HG03571 (cell line): Measurements from ENCODE around the gene DNM3.

Experiments
- ATAC-seq: cut with Tn5 transposase; IDR thresholded peaks from one replicate; pipeline ENCODE4 v1.9.1; 2021; ENCODE audit not compliant: unreplicated experiment

Gene DNM3

DNA sequence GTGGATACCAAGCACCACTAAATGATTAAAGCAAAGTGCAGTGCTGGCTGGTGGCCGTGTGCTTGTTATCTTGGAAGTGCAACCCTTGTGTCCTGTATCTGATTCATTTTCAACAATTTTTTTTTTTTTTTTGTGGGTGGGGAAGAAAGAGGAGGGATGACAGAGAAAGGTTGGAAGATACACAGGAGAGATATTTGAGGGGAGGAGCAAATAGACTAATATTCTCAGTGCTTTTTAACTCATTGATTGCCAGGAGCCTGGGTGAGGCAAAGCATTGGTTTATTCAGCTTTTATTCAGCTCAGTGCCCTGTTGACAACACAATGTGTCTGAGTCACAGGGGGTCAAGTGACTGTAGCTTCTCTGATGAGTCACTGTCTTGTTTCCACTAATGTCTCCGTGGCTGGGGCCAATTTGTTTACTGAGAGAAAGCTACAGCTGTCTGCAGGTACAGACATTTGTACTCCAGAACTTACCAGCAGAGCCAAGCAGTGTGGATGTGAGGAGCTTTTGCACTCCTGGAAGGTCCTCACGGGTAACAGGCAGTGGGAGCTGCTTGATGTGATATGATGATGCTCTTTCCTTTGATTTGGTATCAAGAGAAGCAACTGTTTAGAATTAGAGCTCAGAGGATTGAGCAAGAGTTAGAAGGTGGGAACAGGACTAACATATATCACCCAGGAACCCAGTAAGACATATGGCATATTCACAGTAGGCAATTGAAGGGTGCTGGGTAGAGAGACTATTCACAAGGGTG, 23.6 kb upstream of the DNM3 start:
- no peak for ATAC-seq

DNA sequence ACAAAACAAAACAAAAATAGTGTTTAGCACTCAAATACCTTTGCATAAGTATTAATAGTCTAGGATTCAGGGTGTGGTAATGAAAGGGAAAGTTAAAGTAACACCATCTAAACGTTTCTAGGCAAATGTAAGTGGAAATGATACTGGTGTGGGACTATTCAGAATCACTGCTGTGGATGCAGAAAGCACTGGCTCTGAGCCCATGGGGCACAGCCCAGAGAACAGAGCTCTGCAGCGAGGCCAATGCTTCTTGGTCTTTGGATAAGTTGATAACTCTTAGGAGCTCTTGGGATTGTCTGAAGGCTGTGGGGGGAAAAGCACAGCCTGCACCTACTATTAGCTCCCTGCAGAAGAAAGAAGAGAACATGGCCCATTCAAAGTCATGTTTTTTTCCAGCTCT, 21.4 kb upstream of the DNM3 start:
- no peak for ATAC-seq

DNA sequence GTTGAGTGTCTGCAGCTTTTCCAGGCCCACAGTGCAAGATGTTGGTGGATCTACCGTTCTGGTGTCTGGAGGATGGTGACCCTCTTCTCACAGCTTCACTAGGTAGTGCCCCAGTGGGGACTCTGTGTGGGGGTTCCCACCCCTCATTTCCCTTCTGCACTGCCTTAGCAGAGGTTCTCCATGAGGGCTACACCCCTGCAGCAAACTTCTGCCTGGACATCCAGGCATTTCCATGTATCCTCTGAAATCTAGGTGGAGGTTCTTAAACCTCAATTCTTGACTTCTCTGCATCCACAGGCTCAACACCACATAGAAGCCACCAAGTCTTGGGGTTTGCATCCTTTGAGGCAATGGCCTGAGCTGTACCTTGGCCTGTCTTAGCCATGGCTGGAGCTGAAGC, 14.3 kb upstream of the DNM3 start:
- no peak for ATAC-seq

DNA sequence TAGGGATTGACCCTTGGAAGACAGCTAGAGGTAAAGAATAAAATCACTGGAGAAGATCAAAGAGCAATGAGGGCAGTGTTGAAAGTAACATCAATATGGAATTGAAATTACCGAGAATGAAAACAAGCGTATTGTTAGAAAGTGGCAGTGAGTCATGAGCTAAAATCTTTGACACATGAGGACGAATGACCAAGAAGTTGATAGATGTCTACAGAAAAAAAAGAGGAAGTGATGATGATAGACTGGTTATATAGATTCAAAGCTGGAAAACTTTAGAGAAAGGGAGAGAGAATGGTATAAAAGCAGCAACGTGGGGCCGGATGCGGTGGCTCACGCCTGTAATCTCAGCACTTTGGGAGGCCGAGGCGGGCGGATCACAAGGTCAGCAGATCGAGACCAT, 12.5 kb upstream of the DNM3 start:
- ATAC-seq = no peak

DNA sequence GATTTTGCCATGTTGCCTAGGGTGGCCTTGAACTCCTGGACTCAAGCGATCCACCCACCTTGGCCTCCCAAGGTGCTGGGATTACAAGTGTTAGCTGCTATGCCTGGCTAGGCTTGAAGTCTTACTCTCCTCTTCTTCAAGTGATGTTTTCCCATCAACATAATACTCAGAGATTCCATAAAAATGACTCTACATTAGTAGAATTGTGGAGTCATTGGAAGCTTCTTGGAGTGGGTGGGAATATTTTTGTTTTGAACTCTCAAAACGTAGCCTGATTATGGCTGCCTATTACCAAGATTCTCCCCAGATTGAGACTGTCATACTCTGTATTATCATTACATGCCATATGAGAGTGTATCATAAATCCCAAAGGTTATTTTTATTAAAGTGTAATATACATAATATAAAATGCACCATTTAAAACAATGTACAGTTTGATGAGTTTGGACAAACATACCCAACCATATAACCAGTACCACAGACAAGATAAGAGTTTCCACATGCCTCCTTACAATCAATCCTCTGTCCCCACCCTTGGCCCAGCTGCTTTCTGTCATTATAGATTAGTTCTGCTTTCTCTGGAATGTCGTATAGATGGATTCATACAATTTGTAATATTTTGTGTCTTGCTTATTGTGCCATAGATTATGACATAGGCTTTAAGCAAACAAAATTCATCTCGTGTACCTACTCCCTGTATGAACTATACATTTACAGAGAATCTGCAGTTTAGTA, 8.0 kb upstream of the DNM3 start:
- no peak for ATAC-seq

DNA sequence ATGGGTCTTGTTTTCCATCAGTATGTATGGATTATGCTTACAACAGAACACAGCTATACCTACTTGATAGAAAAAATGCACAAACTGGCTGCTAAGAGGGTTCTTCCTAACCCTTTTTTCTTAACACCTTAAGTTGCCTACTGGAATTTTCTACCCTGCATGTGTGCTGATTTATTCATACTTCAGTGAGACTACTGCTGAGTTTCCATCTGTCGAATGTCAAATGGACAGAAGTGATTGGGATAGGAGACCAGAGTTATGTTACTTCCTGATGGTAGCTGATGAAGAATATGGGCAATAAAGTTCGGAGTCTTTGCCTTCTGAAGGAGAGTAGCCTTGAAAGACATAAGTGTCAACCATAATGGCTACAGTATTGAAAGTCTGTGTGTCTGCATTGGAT, 6.5 kb upstream of the DNM3 start:
- no peak for ATAC-seq

DNA sequence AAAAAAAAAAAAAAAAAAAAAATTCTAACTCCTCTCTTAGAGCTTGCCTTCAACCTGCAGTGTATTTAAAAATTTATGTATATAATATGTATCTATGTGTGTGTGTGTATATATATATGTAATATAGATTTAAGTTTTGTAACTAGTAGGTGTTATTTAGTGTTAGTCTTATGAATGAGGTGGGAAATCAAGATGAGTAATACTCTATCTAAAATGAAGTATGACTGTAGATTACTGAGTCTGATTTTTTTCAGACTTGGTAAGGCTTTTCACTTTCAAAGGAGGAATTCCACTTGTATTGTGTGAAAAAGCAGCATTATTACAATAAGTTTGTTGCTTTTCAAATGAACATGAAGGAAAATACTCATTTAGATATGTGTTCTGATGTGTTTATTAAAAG, 5.4 kb upstream of the DNM3 start:
- no peak for ATAC-seq

DNA sequence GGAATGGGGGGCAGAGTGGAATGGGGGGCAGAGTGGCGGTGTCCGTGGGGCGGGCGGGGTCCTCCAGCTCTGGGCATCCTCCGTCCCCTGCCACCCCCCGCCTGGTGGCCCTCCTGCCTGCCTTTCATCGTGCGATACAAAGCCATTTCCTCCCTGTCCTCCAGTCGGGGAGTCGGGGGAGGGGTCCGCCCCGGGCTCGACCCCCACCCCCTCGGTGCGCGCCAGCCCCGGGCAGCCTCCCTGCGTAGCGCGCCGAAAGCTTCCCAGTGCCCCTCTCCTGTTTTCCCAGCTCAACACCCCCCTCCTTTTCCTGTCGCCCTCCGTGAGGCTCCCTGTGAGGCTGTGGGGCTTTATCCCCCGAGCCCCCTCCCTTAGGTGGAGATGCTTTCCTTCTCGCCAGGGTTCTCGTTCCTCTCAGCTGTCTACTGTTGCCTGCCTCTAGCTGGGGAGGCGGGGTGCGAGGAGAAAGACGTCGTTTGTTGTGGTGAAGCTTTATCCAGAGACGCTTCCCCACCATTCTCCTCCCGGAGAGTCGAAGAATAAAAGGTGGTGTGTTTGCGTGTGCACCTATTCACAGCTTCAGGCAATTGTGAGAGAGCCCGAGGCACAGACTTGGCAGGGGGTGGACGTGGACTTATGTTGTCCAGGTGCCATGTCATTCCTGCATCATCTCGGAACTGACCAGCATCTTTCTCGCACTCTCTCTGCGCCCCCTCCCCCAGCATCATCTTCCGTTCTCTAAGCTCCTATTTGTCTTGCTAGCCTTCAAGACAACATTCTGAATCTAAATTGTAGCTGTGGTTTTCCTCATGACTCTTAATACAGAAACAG, 848 bp downstream of the DNM3 start:
- no peak for ATAC-seq

DNA sequence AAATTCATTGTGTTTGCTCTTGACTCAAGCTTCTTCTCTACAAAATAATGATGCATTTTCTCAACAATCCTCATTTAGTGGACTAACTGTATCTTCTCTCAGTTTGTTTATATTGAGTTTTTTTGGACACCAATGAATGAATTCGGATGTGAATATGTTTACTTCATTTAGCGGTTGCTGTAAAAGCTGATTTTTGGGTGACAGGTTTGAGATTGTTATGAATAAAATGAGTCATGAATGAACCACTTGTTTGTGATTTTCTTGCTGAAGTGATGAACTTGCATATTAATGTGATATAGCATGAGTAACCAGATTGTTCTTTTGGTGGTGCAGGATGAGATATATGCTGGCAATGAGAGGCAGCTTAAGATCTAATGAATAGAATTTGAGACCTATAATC, 3.1 kb downstream of the DNM3 start:
- no peak for ATAC-seq

DNA sequence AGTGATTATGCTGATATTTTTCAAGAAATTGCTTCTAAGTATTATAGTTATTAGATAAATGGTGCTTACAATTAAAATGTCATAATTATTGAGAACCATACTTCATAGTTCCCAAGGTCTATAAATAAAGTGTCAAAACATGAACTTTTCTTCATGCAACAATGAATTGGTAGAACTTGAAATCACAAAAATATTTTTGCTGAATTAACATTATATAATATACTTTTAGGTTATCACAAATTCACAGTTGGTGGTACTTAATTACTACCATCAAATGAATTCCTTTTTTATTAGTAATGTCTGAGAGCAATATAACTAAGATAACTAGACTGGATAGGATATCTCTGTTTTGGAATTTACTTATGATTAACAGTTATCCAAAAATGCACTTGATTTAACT, 4.7 kb downstream of the DNM3 start:
- ATAC-seq = no peak

DNA sequence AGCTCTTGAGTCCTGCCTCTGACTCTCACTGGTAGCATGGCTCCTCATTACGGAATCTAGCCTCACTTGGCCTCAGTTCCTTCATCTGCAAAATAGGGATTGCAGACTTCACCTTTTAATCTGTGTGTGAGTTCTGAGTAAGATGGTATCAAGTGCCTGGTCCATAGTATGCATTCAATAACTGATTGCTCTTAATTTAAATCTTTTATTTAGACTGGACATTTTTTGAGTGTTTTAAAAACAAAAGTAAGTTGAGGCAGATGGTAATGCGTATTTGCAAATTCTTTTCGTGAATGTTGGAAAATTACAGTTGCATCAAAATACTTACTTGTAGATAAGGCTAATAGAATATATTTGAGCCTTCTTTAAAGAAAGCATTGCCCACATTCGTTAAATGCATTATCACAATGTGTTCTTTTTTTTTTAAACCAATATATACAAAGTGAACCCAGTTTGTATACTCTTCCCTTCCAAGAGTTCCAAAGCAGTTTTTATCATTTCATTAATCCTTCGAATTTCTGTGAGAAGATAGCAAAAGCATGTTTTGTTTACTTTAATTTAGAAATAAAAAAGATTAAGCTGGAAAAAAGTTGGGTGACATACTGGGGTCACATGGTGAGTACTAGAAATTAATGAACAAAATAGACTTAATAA, 8.1 kb downstream of the DNM3 start:
- no peak for ATAC-seq

DNA sequence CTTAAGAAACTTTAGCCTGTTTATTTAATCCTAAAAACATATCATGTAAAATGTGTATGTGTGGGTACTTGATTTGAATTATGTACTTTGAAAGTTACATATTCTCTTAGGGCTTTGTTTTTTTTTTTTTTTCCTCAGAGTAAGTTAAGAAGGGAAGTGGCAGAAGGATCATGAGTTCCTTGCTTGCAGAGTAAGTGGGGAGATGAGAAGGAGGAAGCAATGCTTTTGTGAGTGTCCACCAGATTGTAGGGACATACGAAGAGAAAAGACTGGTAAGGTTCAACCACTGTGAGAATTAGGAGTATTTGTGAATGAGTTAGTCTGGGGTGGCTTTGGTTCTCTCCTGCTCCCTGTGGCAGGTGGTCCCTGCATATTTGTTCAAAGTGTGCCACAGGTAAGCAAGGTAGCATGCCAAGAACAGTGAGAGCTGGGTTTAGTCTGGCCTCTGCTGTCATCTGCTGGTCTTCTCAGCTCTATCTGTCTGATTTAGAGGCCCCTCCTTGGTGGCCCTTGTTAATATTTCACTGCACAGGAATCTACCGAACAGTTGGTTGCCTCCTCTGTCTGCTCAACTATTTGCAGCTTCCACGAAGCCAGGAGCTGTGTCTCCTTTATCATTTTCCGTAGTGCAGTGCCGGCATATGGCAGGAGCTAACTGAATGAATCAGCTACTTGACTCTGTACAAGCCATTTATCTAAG, 9.5 kb downstream of the DNM3 start:
- no peak for ATAC-seq

DNA sequence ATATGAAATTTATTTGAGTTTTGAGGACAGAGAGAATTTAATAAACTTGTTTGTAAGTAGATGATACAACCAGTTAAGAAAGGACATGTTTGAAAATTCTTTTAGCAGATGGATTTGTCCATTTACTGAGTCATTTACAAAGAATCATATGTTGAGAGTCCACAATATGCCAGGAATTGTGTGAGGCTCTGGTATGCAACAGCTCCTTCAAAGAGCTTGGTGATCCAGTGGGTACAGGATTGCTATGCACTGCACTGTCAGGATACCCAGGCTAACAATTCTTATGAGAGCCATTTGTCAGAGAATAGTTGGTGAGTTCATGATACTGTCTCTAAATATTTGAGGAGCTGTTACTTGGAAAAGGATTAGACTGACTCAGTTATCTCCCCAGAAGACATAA, 11.0 kb downstream of the DNM3 start:
- ATAC-seq = no peak

DNA sequence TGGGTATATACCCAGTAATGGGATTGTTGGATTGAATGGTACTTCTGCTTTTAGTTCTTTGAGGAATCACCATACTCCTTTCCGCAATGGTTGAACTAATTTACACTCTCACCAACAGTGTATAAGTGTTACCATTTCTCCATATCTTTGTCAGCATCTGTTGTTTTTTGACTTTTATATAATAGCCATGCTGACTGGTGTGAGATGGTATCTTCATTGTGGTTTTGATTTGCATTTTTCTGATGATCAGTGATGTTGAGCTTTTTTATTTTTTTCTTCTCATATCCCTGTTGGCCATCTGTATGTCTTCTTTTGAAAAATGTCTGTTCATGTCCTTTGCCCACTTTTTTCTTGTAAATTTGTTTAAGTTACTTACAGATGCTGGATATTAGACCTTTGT, 14.1 kb downstream of the DNM3 start:
- no peak for ATAC-seq

DNA sequence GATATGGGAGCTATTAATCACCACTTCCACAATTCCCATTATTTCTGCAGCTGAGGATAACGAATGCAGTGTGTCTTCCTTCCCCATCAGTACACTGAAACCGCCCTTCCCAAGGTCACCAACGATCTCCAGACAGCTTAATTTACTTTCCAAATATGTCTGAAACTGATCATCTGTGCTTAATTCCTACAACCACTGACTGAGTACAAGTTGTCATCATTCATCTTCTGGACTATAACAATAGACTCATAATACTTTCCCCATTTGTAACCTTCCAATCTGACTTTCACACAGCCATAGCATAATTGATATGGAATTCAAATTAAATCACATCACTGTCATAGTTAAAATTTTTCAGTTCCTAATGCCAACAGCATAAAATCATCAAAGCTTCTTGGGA, 17.4 kb downstream of the DNM3 start:
- no peak for ATAC-seq

DNA sequence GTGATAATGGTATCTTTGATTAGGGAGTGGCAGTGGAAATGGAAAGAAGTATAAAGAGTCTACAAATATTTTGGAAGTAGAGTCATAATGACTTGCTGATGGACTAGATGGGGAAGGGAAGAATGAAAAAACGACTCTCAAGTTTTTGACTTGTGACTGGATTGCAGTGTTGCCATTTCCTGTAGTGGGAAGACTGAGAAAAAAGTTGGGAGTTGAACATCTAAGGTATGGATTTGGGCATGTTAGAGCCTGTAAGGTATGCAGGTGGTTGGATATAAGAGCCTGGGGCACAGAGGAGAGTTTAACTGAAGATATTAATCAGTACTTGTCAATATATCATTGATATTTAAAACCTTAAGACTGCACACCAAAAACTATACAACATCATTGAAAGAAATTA, 19.4 kb downstream of the DNM3 start:
- no peak for ATAC-seq

DNA sequence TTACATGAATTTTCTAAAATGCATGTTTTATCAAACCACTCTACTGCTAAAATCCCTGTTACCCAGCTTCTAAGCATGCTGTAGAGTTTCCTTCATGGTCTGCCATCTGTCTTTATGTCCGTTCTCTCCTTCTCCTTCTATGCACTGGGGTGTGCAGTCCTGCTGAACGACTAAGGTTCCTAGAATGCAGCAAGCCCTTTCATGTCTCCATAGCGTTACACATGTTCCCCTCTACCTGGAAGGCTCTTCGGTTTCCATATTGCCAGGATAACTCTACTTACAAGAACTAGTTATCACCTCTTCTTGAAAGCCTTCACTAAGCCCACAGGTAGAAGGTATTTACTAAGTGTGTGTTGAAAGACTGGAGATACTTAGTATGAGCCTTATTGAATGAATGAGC, 22.2 kb downstream of the DNM3 start:
- no peak for ATAC-seq

DNA sequence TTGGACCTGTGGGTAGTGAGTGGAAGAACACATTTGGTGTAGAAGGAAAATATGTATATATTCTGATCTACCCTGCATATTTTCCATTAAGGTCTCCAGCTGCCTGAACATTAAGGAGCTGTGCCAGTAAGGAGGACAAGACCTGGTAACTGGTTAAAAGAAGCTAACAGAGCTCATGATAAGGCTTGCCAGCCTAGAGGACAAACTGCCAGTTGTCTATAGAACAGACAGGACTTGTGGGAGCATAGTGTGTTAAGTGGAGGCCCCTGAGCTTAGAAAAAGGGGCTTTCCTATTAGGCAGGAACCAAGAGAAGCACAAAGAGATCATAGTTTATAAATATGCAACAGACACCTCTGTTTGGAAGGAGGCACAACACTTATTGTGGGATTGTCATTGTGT, 23.0 kb downstream of the DNM3 start:
- ATAC-seq = no peak

DNA sequence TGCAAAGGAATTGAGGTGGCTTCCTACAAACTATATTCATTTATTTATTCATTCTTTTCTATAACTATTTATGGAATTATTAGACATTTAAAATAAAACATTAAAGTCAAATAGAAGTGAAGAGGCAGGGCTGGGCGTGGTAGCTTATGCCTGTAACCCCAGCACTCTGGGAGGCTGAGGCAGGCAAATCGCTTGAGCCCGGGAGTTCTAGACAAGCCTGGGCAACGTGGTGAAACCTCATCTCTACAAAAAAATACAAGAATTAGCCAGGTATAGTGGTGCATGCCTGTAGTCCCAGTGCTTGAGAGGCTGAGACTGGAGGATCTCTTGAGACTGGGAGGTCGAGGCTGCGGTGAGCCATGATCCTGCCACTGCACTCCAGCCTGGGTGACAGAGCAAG, 23.8 kb downstream of the DNM3 start:
- no peak for ATAC-seq

DNA sequence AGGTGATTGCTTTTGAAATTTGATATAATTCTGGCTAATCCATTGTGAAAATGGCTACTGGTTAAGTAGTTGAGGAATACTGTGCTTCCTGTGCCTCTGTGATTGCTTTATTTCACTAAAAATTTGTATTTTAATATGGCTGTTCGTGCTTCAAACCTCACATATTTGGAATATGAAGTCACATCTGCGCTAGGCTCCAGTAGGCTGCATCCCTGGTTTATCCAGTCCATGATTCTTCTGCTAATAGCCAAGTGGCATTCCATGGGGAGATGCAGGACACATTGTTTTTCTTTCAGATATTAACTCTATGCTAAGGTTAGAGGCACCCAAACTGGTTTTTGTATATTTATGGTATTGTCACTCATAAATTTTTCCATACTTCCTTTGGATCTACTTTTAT, 25.9 kb downstream of the DNM3 start:
- ATAC-seq = no peak
